Breast epithelium (tissue), 3 donors: ENCODE results near the gene LMOD1.

Source experiments
- POLR2A ChIP-seq: fragments of 450-650 bp; IDR thresholded peaks from one replicate; pipeline ENCODE4 v1.6.1; 2016; ENCODE audit warnings: antibody characterized with exemption, mild to moderate bottlenecking, moderate library complexity
- POLR2AphosphoS5 ChIP-seq, 3 donors: sonication (generic); formaldehyde crosslinking; IDR thresholded peaks; one replicate each; pipeline ENCODE4 v1.6.1; 2017; ENCODE audit warnings: antibody characterized with exemption in 3 of 3
- TF ChIP-seq, protein P1 (sequence below), 3 donors: fragments of 450-650 bp; IDR thresholded peaks; one replicate each; pipeline ENCODE4 v1.5.1; 2016 to 2017; ENCODE audit warnings: antibody characterized with exemption in 3 of 3, mild to moderate bottlenecking in 3 of 3, moderate library complexity in 3 of 3

DNA sequence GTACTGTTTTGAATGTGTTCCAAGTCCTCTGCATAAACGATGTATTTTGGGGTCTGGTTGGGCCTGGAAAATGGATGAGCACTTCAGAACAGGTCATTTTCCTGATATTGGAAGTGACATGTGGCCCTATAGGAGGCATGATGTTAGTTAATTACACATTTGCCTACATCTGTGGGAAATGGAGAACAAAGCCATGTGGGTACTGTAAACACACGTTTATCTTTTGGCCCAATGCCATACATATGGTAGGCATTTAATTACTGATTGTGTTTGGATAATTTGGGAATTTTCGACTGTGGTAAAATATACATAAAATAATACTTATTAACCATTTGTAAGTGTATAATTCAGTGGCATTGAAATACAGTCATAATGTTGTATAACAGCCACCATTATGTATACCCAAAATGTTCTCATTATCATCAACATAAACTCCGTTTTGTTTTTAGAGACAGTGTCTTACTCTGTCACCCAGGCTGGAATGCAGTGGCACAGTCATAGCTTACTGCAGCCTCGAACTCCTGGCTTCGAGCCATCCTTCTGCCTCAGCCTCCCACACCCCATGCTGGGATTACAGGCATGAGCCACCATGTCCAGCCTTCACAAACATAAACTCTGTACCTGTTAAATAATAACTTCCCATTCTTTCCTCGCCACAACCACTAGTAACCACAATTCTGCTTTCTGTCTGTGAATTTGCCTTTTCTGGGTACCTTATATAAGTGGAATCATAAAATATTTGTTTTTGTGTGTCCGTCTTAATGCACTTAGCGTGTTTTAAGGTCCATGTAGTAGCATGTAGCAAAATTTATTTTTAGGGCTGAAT is 24.2 kb upstream of the LMOD1 start:
- TF ChIP-seq POLR2AphosphoS5 (IDR thresholded peaks at IDR 0.05) (no peak), POLR2A (no peak)
- TF ChIP-seq, protein P1, sequence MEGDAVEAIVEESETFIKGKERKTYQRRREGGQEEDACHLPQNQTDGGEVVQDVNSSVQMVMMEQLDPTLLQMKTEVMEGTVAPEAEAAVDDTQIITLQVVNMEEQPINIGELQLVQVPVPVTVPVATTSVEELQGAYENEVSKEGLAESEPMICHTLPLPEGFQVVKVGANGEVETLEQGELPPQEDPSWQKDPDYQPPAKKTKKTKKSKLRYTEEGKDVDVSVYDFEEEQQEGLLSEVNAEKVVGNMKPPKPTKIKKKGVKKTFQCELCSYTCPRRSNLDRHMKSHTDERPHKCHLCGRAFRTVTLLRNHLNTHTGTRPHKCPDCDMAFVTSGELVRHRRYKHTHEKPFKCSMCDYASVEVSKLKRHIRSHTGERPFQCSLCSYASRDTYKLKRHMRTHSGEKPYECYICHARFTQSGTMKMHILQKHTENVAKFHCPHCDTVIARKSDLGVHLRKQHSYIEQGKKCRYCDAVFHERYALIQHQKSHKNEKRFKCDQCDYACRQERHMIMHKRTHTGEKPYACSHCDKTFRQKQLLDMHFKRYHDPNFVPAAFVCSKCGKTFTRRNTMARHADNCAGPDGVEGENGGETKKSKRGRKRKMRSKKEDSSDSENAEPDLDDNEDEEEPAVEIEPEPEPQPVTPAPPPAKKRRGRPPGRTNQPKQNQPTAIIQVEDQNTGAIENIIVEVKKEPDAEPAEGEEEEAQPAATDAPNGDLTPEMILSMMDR (IDR thresholded peaks at IDR 0.05), result no peak
